MG63 (cell line): ENCODE measurements around the gene VSTM4. TPM values are rescaled to one million over a fixed set of nuclear protein-coding genes. Genes with fewer than 3 reads are reported as not detected.

Experiments used
- DNase-seq: peaks from one replicate; pipeline ENCODE4 v3.0.0-alpha.2; 2020
- H3K27me3 ChIP-seq: fragments of 250-450 bp; sonication (Bioruptor Pico); 2 replicates; pipeline ENCODE4 v1.5.1; 2020; ENCODE audit warnings: mild to moderate bottlenecking, moderate library complexity
- H3K36me3 ChIP-seq: fragments of 250-450 bp; sonication (Bioruptor Pico); 2 replicates; pipeline ENCODE4 v1.5.1; 2020; ENCODE audit warnings: mild to moderate bottlenecking, moderate library complexity
- H3K4me3 ChIP-seq: fragments of 250-450 bp; sonication (Bioruptor Pico); 2 replicates; pipeline ENCODE4 v1.5.1; 2020; ENCODE audit warnings: mild to moderate bottlenecking, moderate library complexity
- H3K9me3 ChIP-seq: fragments of 250-450 bp; sonication (Bioruptor Pico); 2 replicates; pipeline ENCODE4 v1.5.1; 2020; ENCODE audit warnings: mild to moderate bottlenecking, moderate library complexity
- total RNA-seq: library from RNA; depleted of rRNA; stranded (reverse); fragments of >200 nt; shearing (Covaris generic); gene quantifications from 2 replicates; pipeline ENCODE4 v1.2.3, GENCODE V29; 2014; ENCODE audit warnings: low replicate concordance

The VSTM4 gene
- total RNA-seq, 1 experiment from 2014 or later: 2.8 TPM

- DNase-seq: no peak
- no peaks in the 10 kb centered on the region for H3K27me3 ChIP-seq
- no peaks in the 10 kb centered on the region for H3K9me3 ChIP-seq
- no peak overlapping the region for H3K4me3 ChIP-seq
- H3K36me3 ChIP-seq: no peaks in the 10 kb centered on the region
Measured at GRCh38 chr10:49000437-49001398, 114.6 kb downstream of the VSTM4 start.

GRCh38 chr10:48999346-48999745, 116.0 kb downstream of the VSTM4 start:
- H3K9me3 ChIP-seq: no peaks in the 10 kb centered on the region
- no peak overlapping the region for H3K4me3 ChIP-seq
- no peak for DNase-seq
- no peaks in the 10 kb centered on the region for H3K36me3 ChIP-seq
- no peaks in the 10 kb centered on the region for H3K27me3 ChIP-seq

- Histone ChIP-seq H3K4me3 (no peak overlapping the region), H3K27me3 (no peaks in the 10 kb centered on the region), H3K9me3 (no peaks in the 10 kb centered on the region), H3K36me3 (no peaks in the 10 kb centered on the region)
- no peak for DNase-seq
Measured at GRCh38 chr10:48996329-48996728, 119.0 kb downstream of the VSTM4 start.

- Histone ChIP-seq H3K27me3 (no peaks in the 10 kb centered on the region), H3K4me3 (no peak overlapping the region), H3K9me3 (no peaks in the 10 kb centered on the region)
Measured at GRCh38 chr10:48993627-48994026, 121.7 kb downstream of the VSTM4 start.

GRCh38 chr10:48990226-48990625, 125.1 kb downstream of the VSTM4 start:
- Histone ChIP-seq H3K4me3 (no peak overlapping the region), H3K9me3 (no peaks in the 10 kb centered on the region), H3K27me3 (no peaks in the 10 kb centered on the region), H3K36me3 (no peaks in the 10 kb centered on the region)
- no peak for DNase-seq

More at GRCh38 chr10:48993627-48994026, 121.7 kb downstream of the VSTM4 start:
- DNase-seq: peak; percentile 36
- no peaks in the 10 kb centered on the region for H3K36me3 ChIP-seq

- H3K27me3 ChIP-seq: no peaks in the 10 kb centered on the region
- no peak for DNase-seq
Measured at GRCh38 chr10:48985621-48986158, 129.6 kb downstream of the VSTM4 start.

GRCh38 chr10:48983648-48984351, 131.5 kb downstream of the VSTM4 start:
- no peak for DNase-seq
- Histone ChIP-seq H3K4me3 (no peak overlapping the region), H3K36me3 (no peaks in the 10 kb centered on the region), H3K9me3 (no peaks in the 10 kb centered on the region), H3K27me3 (no peaks in the 10 kb centered on the region)

More at GRCh38 chr10:48985621-48986158, 129.6 kb downstream of the VSTM4 start:
- H3K36me3 ChIP-seq: no peaks in the 10 kb centered on the region
- H3K4me3 ChIP-seq: no peak overlapping the region
- no peaks in the 10 kb centered on the region for H3K9me3 ChIP-seq

- Histone ChIP-seq H3K36me3 (no peaks in the 10 kb centered on the region), H3K9me3 (no peaks in the 10 kb centered on the region), H3K27me3 (no peaks in the 10 kb centered on the region), H3K4me3 (no peak overlapping the region)
- DNase-seq: no peak
Measured at GRCh38 chr10:48982584-48982983, 132.7 kb downstream of the VSTM4 start.

- H3K27me3 ChIP-seq: no peaks in the 10 kb centered on the region
- H3K9me3 ChIP-seq: no peaks in the 10 kb centered on the region
- no peaks in the 10 kb centered on the region for H3K36me3 ChIP-seq
- DNase-seq: peak; percentile 32
- H3K4me3 ChIP-seq: no peak overlapping the region
Measured at GRCh38 chr10:48981310-48981907, 133.9 kb downstream of the VSTM4 start.

- no peaks in the 10 kb centered on the region for H3K36me3 ChIP-seq
- DNase-seq: no peak
- H3K9me3 ChIP-seq: no peaks in the 10 kb centered on the region
- no peaks in the 10 kb centered on the region for H3K27me3 ChIP-seq
- no peak overlapping the region for H3K4me3 ChIP-seq
Measured at GRCh38 chr10:48978318-48978717, 137.0 kb downstream of the VSTM4 start.

- DNase-seq: no peak
- no peaks in the 10 kb centered on the region for H3K27me3 ChIP-seq
- H3K9me3 ChIP-seq: no peaks in the 10 kb centered on the region
- H3K36me3 ChIP-seq: no peaks in the 10 kb centered on the region
- no peak overlapping the region for H3K4me3 ChIP-seq
Measured at GRCh38 chr10:48976196-48976595, 139.1 kb downstream of the VSTM4 start.

GRCh38 chr10:48974510-48975156, 140.7 kb downstream of the VSTM4 start:
- no peaks in the 10 kb centered on the region for H3K36me3 ChIP-seq
- no peak overlapping the region for H3K4me3 ChIP-seq
- H3K27me3 ChIP-seq: no peaks in the 10 kb centered on the region
- no peak for DNase-seq
- H3K9me3 ChIP-seq: no peaks in the 10 kb centered on the region

GRCh38 chr10:48973065-48973464, 142.3 kb downstream of the VSTM4 start:
- DNase-seq: no peak
- Histone ChIP-seq H3K4me3 (no peak overlapping the region), H3K36me3 (no peaks in the 10 kb centered on the region), H3K9me3 (no peaks in the 10 kb centered on the region), H3K27me3 (no peaks in the 10 kb centered on the region)

- no peaks in the 10 kb centered on the region for H3K27me3 ChIP-seq
- no peaks in the 10 kb centered on the region for H3K36me3 ChIP-seq
- H3K9me3 ChIP-seq: no peaks in the 10 kb centered on the region
- H3K4me3 ChIP-seq: no peak overlapping the region
- no peak for DNase-seq
Measured at GRCh38 chr10:48970654-48971053, 144.7 kb downstream of the VSTM4 start.

GRCh38 chr10:48970046-48970445, 145.3 kb downstream of the VSTM4 start:
- no peaks in the 10 kb centered on the region for H3K36me3 ChIP-seq
- no peak for DNase-seq
- H3K27me3 ChIP-seq: no peaks in the 10 kb centered on the region
- H3K9me3 ChIP-seq: no peaks in the 10 kb centered on the region
- H3K4me3 ChIP-seq: no peak overlapping the region

GRCh38 chr10:48968036-48968435, 147.3 kb downstream of the VSTM4 start:
- H3K36me3 ChIP-seq: no peaks in the 10 kb centered on the region
- no peak for DNase-seq
- no peaks in the 10 kb centered on the region for H3K9me3 ChIP-seq
- no peak overlapping the region for H3K4me3 ChIP-seq
- no peaks in the 10 kb centered on the region for H3K27me3 ChIP-seq
